ENCODE data around the gene TUT4. TPM values are rescaled to one million over a fixed set of nuclear protein-coding genes. Genes with fewer than 3 reads are reported as not detected.
A peak's percentile ranks its signal among the peaks of the same experiment; 100 is the strongest.

Gene TUT4
- polyA plus RNA-seq, 3 donors, result 4.3 to 24.2 (median 7.6) TPM

GRCh38 chr1:52424231-52424636 lies 128.7 kb downstream of the TUT4 start:
- intact Hi-C loops (cut with micrococcal nuclease), result no loop called here
- no peak for TF ChIP-seq CTCF (IDR thresholded peaks at IDR 0.05)
- H3K4me3 ChIP-seq (replicated peaks in 1 of 3; ENCODE audit: low read depth in 2 of 3, low read length in 3 of 3), result no peak overlapping the region
- Mint-ChIP-seq H3K27ac (peak overlapping the region in 1 of 7 donors; percentile 33), H3K9me3 (no peaks in the 10 kb centered on the region), H3K4me3 (no peak overlapping the region), H3K4me1 (peaks cover 14% of the 10 kb centered on the region), H3K36me3 (peaks cover 42 to 58% of the 10 kb centered on the region in 2 donors), H3K27me3 (ENCODE audit: low read depth in 3 of 3) (no peaks in the 10 kb centered on the region)
- H3K36me3 ChIP-seq (replicated peaks in 1 of 2; ENCODE audit: control insufficient read depth in 1 of 2, insufficient read depth in 2 of 2, low read length in 2 of 2), result peaks cover 21 to 68% of the 10 kb centered on the region in 2 donors
- H4K20me1 ChIP-seq (ENCODE audit: insufficient read depth, low read length), result peaks cover 7% of the 10 kb centered on the region
- DNase-seq, result no peak
- no peak overlapping the region for H3K4me2 ChIP-seq (replicated peaks; ENCODE audit: extremely low read depth, low read length, poor library complexity, severe bottlenecking)
- H3K4me1 ChIP-seq (ENCODE audit: control insufficient read depth in 1 of 2, insufficient read depth in 2 of 2, low read length in 2 of 2), result peaks cover 0 to 11% of the 10 kb centered on the region in 2 donors
- H3K9me3 ChIP-seq (replicated peaks in 1 of 2; ENCODE audit: control insufficient read depth in 1 of 2, insufficient read depth in 1 of 2, low read length in 2 of 2), result no peaks in the 10 kb centered on the region
- H3K79me2 ChIP-seq (ENCODE audit: insufficient read depth, low read length), result peaks cover 4% of the 10 kb centered on the region
- H2AFZ ChIP-seq (ENCODE audit: insufficient read depth, low read depth, low read length, poor library complexity, severe bottlenecking), result no peak overlapping the region
- H3K27ac ChIP-seq (ENCODE audit: low read depth in 1 of 2, low read length in 2 of 2), result no peak overlapping the region
- H3K27me3 ChIP-seq (ENCODE audit: control insufficient read depth in 2 of 2, insufficient read depth in 2 of 2, low read length in 2 of 2), result no peaks in the 10 kb centered on the region
- no peak overlapping the region for H3K9ac ChIP-seq (ENCODE audit: insufficient read depth, low read length, poor library complexity, severe bottlenecking)

GRCh38 chr1:52423771-52424170 lies 129.1 kb downstream of the TUT4 start:
- H3K36me3 ChIP-seq (replicated peaks in 1 of 2; ENCODE audit: control insufficient read depth in 1 of 2, insufficient read depth in 2 of 2, low read length in 2 of 2), result peaks cover 23 to 72% of the 10 kb centered on the region in 2 donors
- H3K9ac ChIP-seq (ENCODE audit: insufficient read depth, low read length, poor library complexity, severe bottlenecking), result no peak overlapping the region
- no peak overlapping the region for H3K27ac ChIP-seq (ENCODE audit: low read depth in 1 of 2, low read length in 2 of 2)
- peaks cover 14% of the 10 kb centered on the region for H3K4me1 Mint-ChIP-seq
- no peak overlapping the region for H3K4me3 ChIP-seq (replicated peaks in 1 of 3; ENCODE audit: low read depth in 2 of 3, low read length in 3 of 3)
- intact Hi-C loops (cut with micrococcal nuclease), result no loop called here
- H4K20me1 ChIP-seq (ENCODE audit: insufficient read depth, low read length), result peaks cover 7% of the 10 kb centered on the region
- no peak for DNase-seq
- H3K9me3 Mint-ChIP-seq, result no peaks in the 10 kb centered on the region
- H3K27me3 ChIP-seq (ENCODE audit: control insufficient read depth in 2 of 2, insufficient read depth in 2 of 2, low read length in 2 of 2), result no peaks in the 10 kb centered on the region
- peaks cover 4% of the 10 kb centered on the region for H3K79me2 ChIP-seq (ENCODE audit: insufficient read depth, low read length)
- no peak for TF ChIP-seq CTCF (IDR thresholded peaks at IDR 0.05)
- H3K27me3 Mint-ChIP-seq (ENCODE audit: low read depth in 3 of 3), result no peaks in the 10 kb centered on the region
- H3K9me3 ChIP-seq (replicated peaks in 1 of 2; ENCODE audit: control insufficient read depth in 1 of 2, insufficient read depth in 1 of 2, low read length in 2 of 2), result no peaks in the 10 kb centered on the region
- 54% methylated on average over 5 of the region's 9 CpGs for WGBS (ENCODE audit: insufficient coverage)
- H3K27ac Mint-ChIP-seq, result peak overlapping the region in 2 of 7 donors; percentile 32 to 33
- H3K36me3 Mint-ChIP-seq, result peaks cover 45 to 62% of the 10 kb centered on the region in 2 donors
- no peak overlapping the region for H3K4me2 ChIP-seq (replicated peaks; ENCODE audit: extremely low read depth, low read length, poor library complexity, severe bottlenecking)
- no peak overlapping the region for H2AFZ ChIP-seq (ENCODE audit: insufficient read depth, low read depth, low read length, poor library complexity, severe bottlenecking)
- H3K4me3 Mint-ChIP-seq, result no peak overlapping the region
- H3K4me1 ChIP-seq (ENCODE audit: control insufficient read depth in 1 of 2, insufficient read depth in 2 of 2, low read length in 2 of 2), result peaks cover 0 to 11% of the 10 kb centered on the region in 2 donors

Measured in CD14-positive monocyte (primary cell).